Measurements from ENCODE around the gene FOXF1.

DNA sequence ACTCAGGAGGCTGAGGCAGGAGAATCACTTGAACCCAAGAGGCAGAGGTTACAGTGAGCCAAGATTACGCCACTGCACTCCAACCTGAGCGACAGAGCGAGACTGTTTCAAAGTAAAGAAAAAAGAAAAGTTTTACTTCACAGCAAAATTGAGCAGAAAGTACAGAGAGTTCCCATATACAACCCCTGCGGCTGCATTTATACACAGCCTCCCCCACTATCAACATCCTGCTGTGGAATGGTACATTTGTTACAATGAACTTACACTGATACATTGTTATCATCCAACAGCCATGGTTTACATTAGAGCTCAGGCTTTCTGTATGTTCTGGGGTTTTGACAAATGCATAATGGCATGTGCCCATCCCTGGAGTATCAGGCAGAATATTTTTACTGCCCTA, 47.3 kb downstream of the FOXF1 start:
- TF ChIP-seq, protein P1, sequence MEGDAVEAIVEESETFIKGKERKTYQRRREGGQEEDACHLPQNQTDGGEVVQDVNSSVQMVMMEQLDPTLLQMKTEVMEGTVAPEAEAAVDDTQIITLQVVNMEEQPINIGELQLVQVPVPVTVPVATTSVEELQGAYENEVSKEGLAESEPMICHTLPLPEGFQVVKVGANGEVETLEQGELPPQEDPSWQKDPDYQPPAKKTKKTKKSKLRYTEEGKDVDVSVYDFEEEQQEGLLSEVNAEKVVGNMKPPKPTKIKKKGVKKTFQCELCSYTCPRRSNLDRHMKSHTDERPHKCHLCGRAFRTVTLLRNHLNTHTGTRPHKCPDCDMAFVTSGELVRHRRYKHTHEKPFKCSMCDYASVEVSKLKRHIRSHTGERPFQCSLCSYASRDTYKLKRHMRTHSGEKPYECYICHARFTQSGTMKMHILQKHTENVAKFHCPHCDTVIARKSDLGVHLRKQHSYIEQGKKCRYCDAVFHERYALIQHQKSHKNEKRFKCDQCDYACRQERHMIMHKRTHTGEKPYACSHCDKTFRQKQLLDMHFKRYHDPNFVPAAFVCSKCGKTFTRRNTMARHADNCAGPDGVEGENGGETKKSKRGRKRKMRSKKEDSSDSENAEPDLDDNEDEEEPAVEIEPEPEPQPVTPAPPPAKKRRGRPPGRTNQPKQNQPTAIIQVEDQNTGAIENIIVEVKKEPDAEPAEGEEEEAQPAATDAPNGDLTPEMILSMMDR (IDR thresholded peaks at IDR 0.05), result no peak
- TF ChIP-seq POLR2AphosphoS5 (IDR thresholded peaks at IDR 0.05) (no peak), POLR2A (IDR thresholded peaks at IDR 0.05) (no peak), EP300 (IDR thresholded peaks at IDR 0.05; ENCODE audit: low read depth) (no peak)
